OCI-LY1 (cell line): ENCODE data around the gene RPL36A.

Experiments
- H2AFZ ChIP-seq: fragments of 200-600 bp; sonication (generic), shearing (Covaris generic); 2 replicates; pipeline ENCODE4 v1.6.0; 2014; ENCODE audit warnings: antibody characterized with exemption, mild to moderate bottlenecking, low read length
- H3F3A ChIP-seq: fragments of 200-600 bp; sonication (generic), shearing (Covaris generic); 2 replicates; pipeline ENCODE4 v1.6.0; 2014; ENCODE audit warnings: mild to moderate bottlenecking, antibody characterized with exemption, low read length, moderate library complexity; ENCODE audit not compliant: insufficient read depth
- H3K27ac ChIP-seq: fragments of 200-600 bp; sonication (generic); 2 replicates; pipeline ENCODE4 v1.5.1; 2014; ENCODE audit warnings: low read length, mixed run types, mild to moderate bottlenecking, low read depth; ENCODE audit not compliant: poor library complexity, severe bottlenecking
- H3K27me3 ChIP-seq: fragments of 200-600 bp; sonication (generic); 2 replicates; pipeline ENCODE4 v1.6.0; 2014; ENCODE audit warnings: antibody characterized with exemption, mild to moderate bottlenecking, low read length, moderate library complexity; ENCODE audit not compliant: insufficient read depth
- H3K36me3 ChIP-seq: fragments of 200-600 bp; sonication (generic); 2 replicates; pipeline ENCODE4 v1.6.1; 2014; ENCODE audit warnings: mild to moderate bottlenecking, antibody characterized with exemption, low read length, moderate library complexity, mixed read lengths; ENCODE audit not compliant: insufficient read depth
- H3K4me1 ChIP-seq: fragments of 200-600 bp; sonication (generic); 2 replicates; pipeline ENCODE4 v1.5.1; 2014; ENCODE audit warnings: mild to moderate bottlenecking, low read length, moderate library complexity; ENCODE audit not compliant: insufficient read depth, severe bottlenecking
- H3K4me2 ChIP-seq: fragments of 200-600 bp; sonication (generic), shearing (Covaris generic); 2 replicates; pipeline ENCODE4 v1.6.1; 2014; ENCODE audit warnings: low read length
- H3K4me3 ChIP-seq: fragments of 200-600 bp; sonication (generic); 2 replicates; pipeline ENCODE4 v1.5.1; 2014; ENCODE audit warnings: low read length, low read depth, mild to moderate bottlenecking, mixed read lengths; ENCODE audit not compliant: poor library complexity, severe bottlenecking
- H3K79me2 ChIP-seq: fragments of 200-600 bp; shearing (Covaris generic); 2 replicates; pipeline ENCODE4 v1.6.1; 2016; ENCODE audit warnings: mixed run types, low read length, mixed read lengths; ENCODE audit not compliant: insufficient read depth
- H3K9ac ChIP-seq: fragments of 200-600 bp; sonication (generic), shearing (Covaris generic); 2 replicates; pipeline ENCODE4 v1.6.1; 2014; ENCODE audit warnings: mild to moderate bottlenecking, low read length, mixed read lengths
- H3K9me2 ChIP-seq: fragments of 200-600 bp; sonication (generic), shearing (Covaris generic); 2 replicates; pipeline ENCODE4 v1.6.1; 2014; ENCODE audit warnings: low read depth, mild to moderate bottlenecking, low read length, mixed read lengths
- H3K9me3 ChIP-seq: fragments of 200-600 bp; shearing (Covaris generic); 2 replicates; pipeline ENCODE4 v1.6.1; 2014; ENCODE audit warnings: low read length, mixed read lengths
- H4K20me1 ChIP-seq: fragments of 200-600 bp; sonication (generic), shearing (Covaris generic); 2 replicates; pipeline ENCODE4 v1.6.0; 2016; ENCODE audit warnings: mild to moderate bottlenecking, low read length; ENCODE audit not compliant: insufficient read depth
- CTCF ChIP-seq: fragments of 200-600 bp; sonication (generic), shearing (Covaris generic); IDR thresholded peaks from 2 replicates; pipeline ENCODE4 v1.5.1; 2017; ENCODE audit warnings: mild to moderate bottlenecking, antibody characterized with exemption, low read length, moderate library complexity, mixed read lengths
- EZH2 ChIP-seq: fragments of 200-600 bp; sonication (generic), shearing (Covaris generic); IDR thresholded peaks from 2 replicates; pipeline ENCODE4 v1.8.0; 2017; ENCODE audit warnings: borderline replicate concordance, mixed run types, mild to moderate bottlenecking, antibody characterized with exemption, low read length, moderate library complexity, mixed read lengths

The RPL36A gene

GRCh38 chrX:101398694-101399093 is 7.9 kb downstream of the RPL36A start:
- no peaks in the 10 kb centered on the region for H3K79me2 ChIP-seq
- no peaks in the 10 kb centered on the region for H3K9me3 ChIP-seq
- no peak overlapping the region for H3K9ac ChIP-seq
- no peak overlapping the region for H3K4me2 ChIP-seq
- H3K4me1 ChIP-seq: peaks cover 4% of the 10 kb centered on the region
- no peak overlapping the region for H3K4me3 ChIP-seq
- H3K36me3 ChIP-seq: peaks cover 40% of the 10 kb centered on the region
- no peaks in the 10 kb centered on the region for H4K20me1 ChIP-seq
- no peak overlapping the region for H2AFZ ChIP-seq
- H3K27ac ChIP-seq: no peak overlapping the region
- TF ChIP-seq EZH2 (no peak), CTCF (no peak)
- no peaks in the 10 kb centered on the region for H3K27me3 ChIP-seq
- H3F3A ChIP-seq: no peaks in the 10 kb centered on the region
- no peaks in the 10 kb centered on the region for H3K9me2 ChIP-seq

- Histone ChIP-seq H3K9me2 (no peaks in the 10 kb centered on the region), H3K27ac (no peak overlapping the region), H3K4me1 (no peaks in the 10 kb centered on the region), H3K9me3 (no peaks in the 10 kb centered on the region), H3K27me3 (no peaks in the 10 kb centered on the region), H3K4me2 (no peak overlapping the region), H3K9ac (no peak overlapping the region), H3K36me3 (peaks cover 36% of the 10 kb centered on the region), H3F3A (no peaks in the 10 kb centered on the region), H3K79me2 (no peaks in the 10 kb centered on the region), H4K20me1 (no peaks in the 10 kb centered on the region), H2AFZ (no peak overlapping the region), H3K4me3 (no peak overlapping the region)
- TF ChIP-seq EZH2 (no peak), CTCF (no peak)
Observed at GRCh38 chrX:101399825-101400224, 9.0 kb downstream of the RPL36A start.

DNA sequence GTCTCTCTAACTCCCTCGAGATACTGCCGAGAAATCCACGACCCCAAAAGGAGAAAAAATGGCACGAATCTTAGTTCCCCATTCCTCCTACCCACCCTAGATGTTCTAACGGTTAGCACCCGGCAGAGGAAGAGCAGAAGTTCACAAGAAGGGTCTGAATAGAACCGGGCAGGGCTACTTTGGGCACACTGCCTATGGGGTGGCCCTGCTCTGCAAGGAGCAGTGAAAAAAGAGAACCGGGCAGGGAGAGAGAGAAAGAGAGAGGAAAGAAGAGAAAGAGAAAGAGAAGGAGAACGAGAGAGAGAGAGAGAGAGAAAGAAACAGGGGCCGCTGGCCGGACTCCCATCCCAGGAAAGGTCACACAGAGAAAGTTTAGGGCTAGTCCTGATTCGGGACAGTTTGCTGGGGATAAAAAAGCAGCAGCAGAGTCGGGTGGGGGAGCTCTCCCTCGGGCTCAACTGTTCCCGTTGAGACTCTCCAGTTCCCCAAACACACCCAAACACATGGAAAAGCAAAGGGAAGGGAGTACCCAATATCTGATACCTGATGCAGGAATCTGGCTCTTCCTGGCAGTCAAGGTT is 16.4 kb downstream of the RPL36A start:
- no peak for TF ChIP-seq EZH2
- TF ChIP-seq CTCF: no peak
- Histone ChIP-seq H3K27me3 (no peaks in the 10 kb centered on the region), H4K20me1 (no peaks in the 10 kb centered on the region), H3K9me3 (no peaks in the 10 kb centered on the region), H3K9me2 (no peaks in the 10 kb centered on the region), H3K9ac (peak overlapping the region; percentile 97), H3K27ac (peak overlapping the region; percentile 66), H3K4me3 (peak overlapping the region; percentile 99), H3K79me2 (peaks cover 44% of the 10 kb centered on the region), H3K4me1 (peaks cover 26% of the 10 kb centered on the region), H2AFZ (no peak overlapping the region), H3K36me3 (peaks cover 19% of the 10 kb centered on the region), H3K4me2 (peak overlapping the region; percentile 91), H3F3A (no peaks in the 10 kb centered on the region)
